Measurements from ENCODE around the gene TSPEAR. TPM values are rescaled to one million over a fixed set of nuclear protein-coding genes. Genes with fewer than 3 reads are reported as not detected.
"Not testable (repeated sequence)": the region's sequence is repeated elsewhere in the genome, so short reads cannot be mapped to it uniquely, and the experiment has no call there.

TSPEAR gene
- total and polyA plus RNA-seq, 2 donors from 2014 or later: 0.09 to 0.22 TPM

GRCh38 chr21:44503901-44504399, 207.4 kb downstream of the TSPEAR start:
- Histone ChIP-seq H3K4me1 (ENCODE audit: control insufficient read depth in 2 of 3, insufficient read depth in 2 of 3, low read depth in 1 of 3, low read length in 3 of 3) (no peaks in the 10 kb centered on the region), H3K27ac (ENCODE audit: low read depth in 2 of 2, low read length in 2 of 2) (no peak overlapping the region), H3K9me3 (ENCODE audit: control insufficient read depth in 2 of 3, insufficient read depth in 1 of 3, low read length in 3 of 3) (no peaks in the 10 kb centered on the region), H3K36me3 (ENCODE audit: control insufficient read depth in 2 of 3, insufficient read depth in 3 of 3, low read length in 3 of 3) (no peaks in the 10 kb centered on the region), H3K9ac (ENCODE audit: low read length in 3 of 3) (no peak overlapping the region), H3K27me3 (ENCODE audit: control insufficient read depth, insufficient read depth, low read length) (no peaks in the 10 kb centered on the region), H3K4me3 (ENCODE audit: low read length in 3 of 3) (no peak overlapping the region)
- TF ChIP-seq CTCF (IDR thresholded peaks at IDR 0.05; ENCODE audit: borderline replicate concordance, extremely low read depth, insufficient read depth): no peak
- DNase-seq (peak in 1 of 5 donors; percentile 67), FAIRE-seq (no peak)
- intact Hi-C loops (cut with DNase I): no loop called here

- H3K4me1 ChIP-seq (ENCODE audit: control insufficient read depth in 2 of 3, insufficient read depth in 2 of 3, low read depth in 1 of 3, low read length in 3 of 3); H3K36me3 ChIP-seq (ENCODE audit: control insufficient read depth in 2 of 3, insufficient read depth in 3 of 3, low read length in 3 of 3); H3K27ac ChIP-seq (ENCODE audit: low read depth in 2 of 2, low read length in 2 of 2); FAIRE-seq; H3K4me3 ChIP-seq (ENCODE audit: low read length in 3 of 3); H3K9ac ChIP-seq (ENCODE audit: low read length in 3 of 3); intact Hi-C loops (cut with DNase I); H3K27me3 ChIP-seq (ENCODE audit: control insufficient read depth, insufficient read depth, low read length); H3K9me3 ChIP-seq (ENCODE audit: control insufficient read depth in 2 of 3, insufficient read depth in 1 of 3, low read length in 3 of 3): not testable (repeated sequence)
- peak in 1 of 5 donors; percentile 51 for DNase-seq
Observed at GRCh38 chr21:44503006-44503889, 208.1 kb downstream of the TSPEAR start.

GRCh38 chr21:44502171-44502958, 209.0 kb downstream of the TSPEAR start:
- Histone ChIP-seq H3K27me3 (ENCODE audit: control insufficient read depth, insufficient read depth, low read length) (no peaks in the 10 kb centered on the region), H3K9me3 (ENCODE audit: control insufficient read depth in 2 of 3, insufficient read depth in 1 of 3, low read length in 3 of 3) (no peaks in the 10 kb centered on the region), H3K36me3 (ENCODE audit: control insufficient read depth in 2 of 3, insufficient read depth in 3 of 3, low read length in 3 of 3) (no peaks in the 10 kb centered on the region), H3K4me1 (ENCODE audit: control insufficient read depth in 2 of 3, insufficient read depth in 2 of 3, low read depth in 1 of 3, low read length in 3 of 3) (no peaks in the 10 kb centered on the region), H3K27ac (ENCODE audit: low read depth in 2 of 2, low read length in 2 of 2) (no peak overlapping the region), H3K9ac (ENCODE audit: low read length in 3 of 3) (no peak overlapping the region), H3K4me3 (ENCODE audit: low read length in 3 of 3) (no peak overlapping the region)
- TF ChIP-seq CTCF (IDR thresholded peaks at IDR 0.05; ENCODE audit: borderline replicate concordance, extremely low read depth, insufficient read depth): no peak
- FAIRE-seq (no peak), DNase-seq (peak in 1 of 5 donors; percentile 51)
- intact Hi-C loops (cut with DNase I): no loop called here

- TF ChIP-seq CTCF (IDR thresholded peaks at IDR 0.05; ENCODE audit: borderline replicate concordance, extremely low read depth, insufficient read depth): no peak
- intact Hi-C loops (cut with DNase I): no loop called here
- H3K4me3 ChIP-seq (ENCODE audit: low read length in 3 of 3): no peak overlapping the region
- H3K27me3 ChIP-seq (ENCODE audit: control insufficient read depth, insufficient read depth, low read length): no peaks in the 10 kb centered on the region
- no peaks in the 10 kb centered on the region for H3K36me3 ChIP-seq (ENCODE audit: control insufficient read depth in 2 of 3, insufficient read depth in 3 of 3, low read length in 3 of 3)
- no peak overlapping the region for H3K27ac ChIP-seq (ENCODE audit: low read depth in 2 of 2, low read length in 2 of 2)
- FAIRE-seq (no peak), DNase-seq (peak in 1 of 5 donors; percentile 48)
- H3K9ac ChIP-seq (ENCODE audit: low read length in 3 of 3): no peak overlapping the region
- H3K4me1 ChIP-seq (ENCODE audit: control insufficient read depth in 2 of 3, insufficient read depth in 2 of 3, low read depth in 1 of 3, low read length in 3 of 3): no peaks in the 10 kb centered on the region
- no peaks in the 10 kb centered on the region for H3K9me3 ChIP-seq (ENCODE audit: control insufficient read depth in 2 of 3, insufficient read depth in 1 of 3, low read length in 3 of 3)
Observed at GRCh38 chr21:44500111-44500510, 211.3 kb downstream of the TSPEAR start.

All from kidney (tissue), 14 donors.